Measurements from ENCODE around the gene KSR1. TPM values are rescaled to one million over a fixed set of nuclear protein-coding genes. Genes with fewer than 3 reads are reported as not detected.
"Not testable (repeated sequence)": the region's sequence is repeated elsewhere in the genome, so short reads cannot be mapped to it uniquely, and the experiment has no call there.

Gene KSR1
- total and polyA plus RNA-seq, 2 donors, result 22.7 to 27.3 TPM

GRCh38 chr17:27492470-27492869 is 36.2 kb downstream of the KSR1 start:
- Histone ChIP-seq H3K27ac (ENCODE audit: low read depth) (no peak overlapping the region), H3K4me3 (ENCODE audit: low read depth, low read length) (no peak overlapping the region), H3K36me3 (ENCODE audit: insufficient read depth) (no peaks in the 10 kb centered on the region), H3K4me1 (ENCODE audit: insufficient read depth) (peaks cover 1% of the 10 kb centered on the region)
- 92% methylated on average over 3 of the region's 3 CpGs for WGBS
- DNase-seq (ENCODE audit: extremely low spot score), result no peak

DNA sequence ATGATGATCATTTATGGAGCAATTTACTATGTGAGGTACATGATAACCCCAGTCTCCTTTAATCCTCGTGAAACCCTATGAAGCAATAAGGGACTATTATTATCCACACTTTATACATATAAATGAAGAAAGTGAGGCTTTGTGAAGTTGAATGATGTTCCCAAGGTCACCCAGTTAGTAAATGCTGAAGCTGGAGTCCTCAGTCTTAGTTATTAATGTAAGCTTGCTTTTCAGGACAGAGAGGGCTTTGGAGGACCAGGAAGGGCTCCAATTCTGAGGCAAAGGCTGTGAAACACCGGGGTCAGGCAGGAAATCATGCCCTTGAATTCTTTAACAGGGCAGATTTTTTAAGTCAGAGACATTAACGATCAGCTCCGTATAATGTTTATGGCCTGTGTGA is 36.8 kb downstream of the KSR1 start:
- DNase-seq (ENCODE audit: extremely low spot score), result no peak
- Histone ChIP-seq H3K4me3 (ENCODE audit: low read depth, low read length) (no peak overlapping the region), H3K4me1 (ENCODE audit: insufficient read depth) (peaks cover 1% of the 10 kb centered on the region), H3K36me3 (ENCODE audit: insufficient read depth) (no peaks in the 10 kb centered on the region), H3K27ac (ENCODE audit: low read depth) (no peak overlapping the region)
- WGBS, result 70% methylated on average over 4 of the region's 4 CpGs

- peak overlapping the region; percentile 85 for H3K27ac ChIP-seq (ENCODE audit: low read depth)
- H3K4me3 ChIP-seq (ENCODE audit: low read depth, low read length), result no peak overlapping the region
Measured at GRCh38 chr17:27494192-27495091, 38.2 kb downstream of the KSR1 start.

GRCh38 chr17:27495460-27495859 is 39.2 kb downstream of the KSR1 start:
- Histone ChIP-seq H3K4me1 (ENCODE audit: insufficient read depth) (no peaks in the 10 kb centered on the region), H3K36me3 (ENCODE audit: insufficient read depth) (no peaks in the 10 kb centered on the region), H3K4me3 (ENCODE audit: low read depth, low read length) (no peak overlapping the region), H3K27ac (ENCODE audit: low read depth) (peak overlapping the region; percentile 85)
- DNase-seq (ENCODE audit: extremely low spot score), result no peak
- WGBS, result 93% methylated on average over 6 of the region's 6 CpGs

More at GRCh38 chr17:27494192-27495091, 38.2 kb downstream of the KSR1 start:
- no peaks in the 10 kb centered on the region for H3K4me1 ChIP-seq (ENCODE audit: insufficient read depth)
- H3K36me3 ChIP-seq (ENCODE audit: insufficient read depth), result no peaks in the 10 kb centered on the region
- 70% methylated on average over 19 of the region's 19 CpGs for WGBS
- peak; percentile 59 for DNase-seq (ENCODE audit: extremely low spot score)

- WGBS, result 82% methylated on average over 5 of the region's 5 CpGs
- no peak overlapping the region for H3K27ac ChIP-seq (ENCODE audit: low read depth)
- DNase-seq (ENCODE audit: extremely low spot score), result no peak
- H3K4me1 ChIP-seq (ENCODE audit: insufficient read depth), result no peaks in the 10 kb centered on the region
- H3K36me3 ChIP-seq (ENCODE audit: insufficient read depth), result no peaks in the 10 kb centered on the region
- H3K4me3 ChIP-seq (ENCODE audit: low read depth, low read length), result no peak overlapping the region
Measured at GRCh38 chr17:27496005-27496404, 39.8 kb downstream of the KSR1 start.

- Histone ChIP-seq H3K4me1 (ENCODE audit: insufficient read depth) (no peaks in the 10 kb centered on the region), H3K4me3 (ENCODE audit: low read depth, low read length) (no peak overlapping the region), H3K36me3 (ENCODE audit: insufficient read depth) (no peaks in the 10 kb centered on the region), H3K27ac (ENCODE audit: low read depth) (no peak overlapping the region)
- DNase-seq (ENCODE audit: extremely low spot score), result no peak
- WGBS, result 85% methylated on average over 7 of the region's 7 CpGs
Measured at GRCh38 chr17:27496437-27496943, 40.2 kb downstream of the KSR1 start.

- no peak overlapping the region for H3K4me3 ChIP-seq (ENCODE audit: low read depth, low read length)
- 82% methylated on average over 9 of the region's 9 CpGs for whole genome bisulfite sequencing
- DNase-seq (ENCODE audit: extremely low spot score), result no peak
- no peaks in the 10 kb centered on the region for H3K36me3 ChIP-seq (ENCODE audit: insufficient read depth)
- H3K27ac ChIP-seq (ENCODE audit: low read depth), result no peak overlapping the region
- H3K4me1 ChIP-seq (ENCODE audit: insufficient read depth), result no peaks in the 10 kb centered on the region
Measured at GRCh38 chr17:27496971-27497370, 40.7 kb downstream of the KSR1 start.

DNA sequence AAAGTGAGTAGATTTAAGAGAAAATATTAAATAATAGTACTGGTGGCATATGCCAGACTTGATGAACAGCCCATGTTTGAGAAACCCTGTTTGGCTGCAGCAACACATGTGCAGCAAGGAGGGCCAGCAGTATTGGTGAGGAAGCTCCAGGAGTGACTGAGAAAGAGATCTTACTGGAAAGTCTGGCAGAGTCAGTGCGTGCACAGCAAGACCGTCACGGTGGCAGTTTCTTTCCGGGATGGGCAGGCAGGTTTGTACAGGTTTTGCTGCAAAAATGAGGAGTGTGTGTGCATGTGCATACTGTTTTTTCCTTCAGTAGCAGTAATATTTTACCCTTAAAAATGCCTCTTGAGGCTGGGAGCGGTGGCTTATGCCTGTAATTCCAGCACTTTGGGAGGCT is 41.4 kb downstream of the KSR1 start:
- DNase-seq (ENCODE audit: extremely low spot score), result peak; percentile 76
- H3K27ac ChIP-seq (ENCODE audit: low read depth), result no peak overlapping the region
- no peaks in the 10 kb centered on the region for H3K4me1 ChIP-seq (ENCODE audit: insufficient read depth)
- H3K36me3 ChIP-seq (ENCODE audit: insufficient read depth), result no peaks in the 10 kb centered on the region
- WGBS, result 91% methylated on average over 5 of the region's 5 CpGs
- no peak overlapping the region for H3K4me3 ChIP-seq (ENCODE audit: low read depth, low read length)

GRCh38 chr17:27498615-27499309 is 42.5 kb downstream of the KSR1 start:
- H3K36me3 ChIP-seq (ENCODE audit: insufficient read depth), result no peaks in the 10 kb centered on the region
- H3K27ac ChIP-seq (ENCODE audit: low read depth), result peak overlapping the region; percentile 24
- WGBS, result 97% methylated on average over 8 of the region's 8 CpGs
- no peak for DNase-seq (ENCODE audit: extremely low spot score)
- H3K4me3 ChIP-seq (ENCODE audit: low read depth, low read length), result no peak overlapping the region
- no peaks in the 10 kb centered on the region for H3K4me1 ChIP-seq (ENCODE audit: insufficient read depth)

DNA sequence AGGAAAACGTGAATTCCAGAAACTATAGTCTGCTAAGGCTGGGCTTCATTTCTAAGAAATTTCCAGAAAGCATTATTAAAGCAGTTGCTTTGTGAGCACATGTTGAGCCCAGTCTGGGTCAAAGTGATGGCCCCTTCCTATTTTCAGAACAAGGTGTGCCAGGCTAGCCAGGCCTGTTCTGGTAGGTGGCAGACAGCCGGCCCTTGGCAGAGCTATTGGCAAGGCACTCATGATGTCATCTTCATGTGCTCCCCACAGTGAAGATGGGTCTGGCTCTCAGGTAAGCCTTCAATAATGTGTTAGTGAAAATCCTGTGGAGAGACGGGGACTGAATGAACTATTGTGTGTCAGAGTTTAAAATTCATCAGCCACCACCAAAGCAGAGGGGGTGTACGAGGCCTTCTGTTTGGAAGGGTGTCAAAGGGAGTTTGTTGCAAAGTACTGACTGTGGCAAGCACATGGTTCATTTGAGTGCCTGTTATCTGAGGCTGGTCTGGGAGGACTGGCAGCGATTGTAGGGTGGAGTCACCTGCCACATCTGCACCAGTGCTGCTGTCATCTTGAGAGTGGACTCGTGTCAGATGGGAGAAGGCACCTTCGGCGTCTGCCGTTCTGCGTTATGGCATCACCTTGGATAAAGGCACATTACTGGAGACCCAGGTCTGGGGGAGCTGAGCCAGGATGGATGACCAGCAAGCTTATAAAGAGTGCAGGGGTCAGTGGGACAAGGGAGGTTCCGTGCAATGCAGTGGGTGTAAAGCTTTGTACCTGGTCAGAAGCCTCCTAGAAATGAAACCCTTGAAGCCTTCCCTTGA is 43.4 kb downstream of the KSR1 start:
- no peak for DNase-seq (ENCODE audit: extremely low spot score)

DNA sequence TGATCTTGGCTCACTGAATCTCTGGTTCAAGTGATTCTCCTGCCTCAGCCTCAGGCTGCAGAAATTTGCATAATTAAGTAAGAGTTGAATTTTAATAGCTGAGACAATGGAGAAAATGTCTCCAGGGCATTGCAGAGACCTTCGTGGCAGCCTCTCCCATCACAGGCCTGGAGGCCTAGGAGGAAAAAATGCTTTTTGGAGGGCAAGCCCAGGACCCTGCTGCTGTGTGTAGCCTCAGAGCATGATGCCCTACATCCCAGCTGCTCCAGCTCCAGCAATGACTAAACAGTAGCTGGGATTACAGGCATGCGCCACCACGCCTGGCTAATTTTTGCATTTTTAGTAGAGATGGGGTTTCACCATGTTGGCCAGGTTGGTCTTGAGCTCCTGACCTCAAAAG is 45.1 kb downstream of the KSR1 start:
- 100% methylated on average over 3 of the region's 3 CpGs for WGBS
- not testable (repeated sequence) for DNase-seq (ENCODE audit: extremely low spot score); H3K27ac ChIP-seq (ENCODE audit: low read depth); H3K4me1 ChIP-seq (ENCODE audit: insufficient read depth); H3K36me3 ChIP-seq (ENCODE audit: insufficient read depth); H3K4me3 ChIP-seq (ENCODE audit: low read depth, low read length)

More for the DNA sequence above, 43.4 kb downstream of the KSR1 start:
- no peaks in the 10 kb centered on the region for H3K36me3 ChIP-seq (ENCODE audit: insufficient read depth)
- 94% methylated on average over 11 of the region's 11 CpGs for WGBS
- H3K27ac ChIP-seq (ENCODE audit: low read depth), result no peak overlapping the region
- no peak overlapping the region for H3K4me3 ChIP-seq (ENCODE audit: low read depth, low read length)
- H3K4me1 ChIP-seq (ENCODE audit: insufficient read depth), result no peaks in the 10 kb centered on the region

DNA sequence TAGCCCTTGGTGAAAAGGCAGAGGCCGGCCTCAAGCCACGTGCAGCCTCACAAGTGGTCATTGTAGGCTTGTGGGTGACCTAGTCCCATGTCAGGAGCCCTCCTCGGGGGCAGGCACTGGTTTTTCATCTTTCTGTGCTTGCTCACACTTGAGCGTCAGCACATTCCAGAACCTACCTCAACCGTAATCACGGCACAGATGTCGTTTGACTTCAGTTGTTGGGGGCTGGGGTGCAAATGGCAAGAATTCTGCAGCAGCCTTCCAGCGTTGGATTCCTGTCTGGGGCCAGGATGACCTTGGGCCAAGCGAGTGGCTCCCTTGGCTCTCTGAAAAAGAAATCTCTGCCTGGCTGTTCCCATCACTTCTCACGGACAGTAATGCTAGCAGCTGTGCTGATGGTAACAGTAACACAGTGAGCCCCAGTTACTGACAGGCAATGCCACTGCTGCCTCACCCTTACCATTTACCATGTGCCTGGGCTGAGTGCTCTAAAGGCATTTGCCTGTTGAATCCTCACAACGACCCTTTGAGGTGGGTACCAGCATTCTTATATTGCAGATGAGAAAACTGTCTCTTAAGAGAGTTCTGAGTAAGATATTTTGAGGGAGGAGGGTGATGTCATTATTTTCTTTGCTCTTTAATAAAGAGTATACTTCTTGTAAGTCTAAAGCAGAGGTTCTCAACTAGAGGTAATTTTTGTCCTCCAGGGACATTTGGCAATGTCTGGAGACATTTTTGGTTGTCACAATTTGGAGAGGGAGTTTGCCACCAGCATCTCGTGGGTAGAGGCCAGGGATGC is 46.5 kb downstream of the KSR1 start:
- H3K36me3 ChIP-seq (ENCODE audit: insufficient read depth), result no peaks in the 10 kb centered on the region
- DNase-seq (ENCODE audit: extremely low spot score), result no peak
- 43% methylated on average over 12 of the region's 12 CpGs for WGBS

GRCh38 chr17:27503611-27504010 is 47.4 kb downstream of the KSR1 start:
- Histone ChIP-seq H3K4me1 (ENCODE audit: insufficient read depth) (no peaks in the 10 kb centered on the region), H3K36me3 (ENCODE audit: insufficient read depth) (no peaks in the 10 kb centered on the region), H3K4me3 (ENCODE audit: low read depth, low read length) (no peak overlapping the region), H3K27ac (ENCODE audit: low read depth) (no peak overlapping the region)
- WGBS, result 96% methylated on average over 8 of the region's 8 CpGs
- no peak for DNase-seq (ENCODE audit: extremely low spot score)

More for the DNA sequence above, 46.5 kb downstream of the KSR1 start:
- H3K4me3 ChIP-seq (ENCODE audit: low read depth, low read length), result no peak overlapping the region
- no peak overlapping the region for H3K27ac ChIP-seq (ENCODE audit: low read depth)
- no peaks in the 10 kb centered on the region for H3K4me1 ChIP-seq (ENCODE audit: insufficient read depth)
